Neural cell (in vitro differentiated cells): Measurements from ENCODE around the gene LHFPL2. TPM values are rescaled to one million over a fixed set of nuclear protein-coding genes. Genes with fewer than 3 reads are reported as not detected.

Experiments used
- H2AFZ ChIP-seq: fragments of 200-600, 300-800 bp; sonication (generic), shearing (Covaris generic); 2 replicates; pipeline ENCODE4 v1.6.0; 2014; ENCODE audit warnings: low read depth, mild to moderate bottlenecking, antibody characterized with exemption, low read length, moderate library complexity
- H3F3A ChIP-seq: fragments of 200-600 bp; shearing (Covaris generic); 2 replicates; pipeline ENCODE4 v1.6.1; 2016; ENCODE audit warnings: mild to moderate bottlenecking, moderate library complexity, mixed read lengths, antibody characterized with exemption, low read length; ENCODE audit not compliant: insufficient read depth, poor library complexity, severe bottlenecking
- H3K27ac ChIP-seq: fragments of 200-600, 300-800 bp; sonication (generic), shearing (Covaris generic); 2 replicates; pipeline ENCODE4 v1.5.1; 2014; ENCODE audit warnings: mild to moderate bottlenecking, low read length, moderate library complexity
- H3K27me3 ChIP-seq: fragments of 300-800, 200-600 bp; sonication (generic), shearing (Covaris generic); 2 replicates; pipeline ENCODE4 v1.6.0; 2014; ENCODE audit warnings: mild to moderate bottlenecking, low read depth, low read length, moderate library complexity; ENCODE audit not compliant: insufficient read depth
- H3K36me3 ChIP-seq: fragments of 300-800, 200-600 bp; sonication (generic), shearing (Covaris generic); 2 replicates; pipeline ENCODE4 v1.5.1; 2014; ENCODE audit warnings: mild to moderate bottlenecking, antibody characterized with exemption, low read length, moderate library complexity; ENCODE audit not compliant: insufficient read depth
- H3K4me2 ChIP-seq: fragments of 300-800, 200-600 bp; sonication (generic), shearing (Covaris generic); 2 replicates; pipeline ENCODE4 v1.6.0; 2014; ENCODE audit warnings: mild to moderate bottlenecking, low read length
- H3K4me3 ChIP-seq: fragments of 300-800, 200-600 bp; sonication (generic), shearing (Covaris generic); 2 replicates; pipeline ENCODE4 v1.5.1; 2014; ENCODE audit warnings: mild to moderate bottlenecking, low read length, moderate library complexity
- H3K79me2 ChIP-seq: fragments of 200-600 bp; shearing (Covaris generic); replicated peaks from 2 replicates; pipeline ENCODE4 v1.6.0; 2014; ENCODE audit warnings: mild to moderate bottlenecking, low read length, moderate library complexity; ENCODE audit not compliant: insufficient read depth
- H3K9ac ChIP-seq: fragments of 300-800, 200-600 bp; sonication (generic), shearing (Covaris generic); 2 replicates; pipeline ENCODE4 v1.6.1; 2016; ENCODE audit warnings: mild to moderate bottlenecking, low read length, mixed read lengths
- H3K9me2 ChIP-seq: fragments of 200-600 bp; shearing (Covaris generic); 2 replicates; pipeline ENCODE4 v1.6.1; 2016; ENCODE audit warnings: mild to moderate bottlenecking, low read length, mixed read lengths; ENCODE audit not compliant: insufficient read depth
- H3K9me3 ChIP-seq: fragments of 200-600, 300-800 bp; sonication (generic), shearing (Covaris generic); 2 replicates; pipeline ENCODE4 v1.6.1; 2016; ENCODE audit warnings: mild to moderate bottlenecking, mixed run types, low read length, moderate library complexity, mixed read lengths
- H4K20me1 ChIP-seq: fragments of 200-600 bp; shearing (Covaris generic); 2 replicates; pipeline ENCODE4 v1.6.1; 2016; ENCODE audit warnings: mild to moderate bottlenecking, mixed run types; ENCODE audit not compliant: insufficient read depth
- CTCF ChIP-seq: fragments of 450-650 bp; IDR thresholded peaks from 2 replicates; pipeline ENCODE4 v1.5.1; 2014; ENCODE audit warnings: antibody characterized with exemption, mild to moderate bottlenecking, moderate library complexity; ENCODE audit not compliant: poor library complexity, severe bottlenecking
- EP300 ChIP-seq: fragments of 450-650 bp; conservative IDR thresholded peaks from 2 replicates; pipeline ENCODE4 v1.6.1; 2014; ENCODE audit warnings: antibody characterized with exemption, mild to moderate bottlenecking, moderate library complexity; ENCODE audit not compliant: poor library complexity, severe bottlenecking
- EZH2 ChIP-seq: fragments of 200-600, 300-800 bp; shearing (Covaris generic), sonication (generic); IDR thresholded peaks from 2 replicates; pipeline ENCODE4 v1.6.1; 2014; ENCODE audit warnings: antibody characterized with exemption, low read length, borderline replicate concordance, mild to moderate bottlenecking; ENCODE audit not compliant: insufficient read depth, poor library complexity, severe bottlenecking
- MXI1 ChIP-seq: fragments of 450-650 bp; conservative IDR thresholded peaks from 2 replicates; pipeline ENCODE4 v1.6.1; 2014; ENCODE audit warnings: antibody characterized with exemption, mild to moderate bottlenecking; ENCODE audit not compliant: poor library complexity, severe bottlenecking
- POLR2AphosphoS5 ChIP-seq: IDR thresholded peaks from 2 replicates; pipeline ENCODE4 v1.6.1; 2012
- RAD21 ChIP-seq: fragments of 450-650 bp; conservative IDR thresholded peaks from 2 replicates; pipeline ENCODE4 v1.6.1; 2014; ENCODE audit warnings: antibody characterized with exemption, mild to moderate bottlenecking, moderate library complexity
- REST ChIP-seq: IDR thresholded peaks from 2 replicates; pipeline ENCODE4 v1.6.1; 2012; ENCODE audit warnings: borderline replicate concordance
- SMC3 ChIP-seq: fragments of 450-650 bp; conservative IDR thresholded peaks from 2 replicates; pipeline ENCODE4 v1.6.1; 2014; ENCODE audit warnings: antibody characterized with exemption, mild to moderate bottlenecking, moderate library complexity; ENCODE audit not compliant: poor library complexity
- TAF1 ChIP-seq: IDR thresholded peaks from 2 replicates; pipeline ENCODE4 v1.6.1; 2012; ENCODE audit warnings: low read depth
- polyA plus RNA-seq: library from polyadenylated mRNA; depleted of rRNA; stranded (reverse); fragments of >200 nt; gene quantifications from 2 replicates; pipeline ENCODE4 v1.2.3, GENCODE V29; 2014

LHFPL2 gene
- polyA plus RNA-seq, 1 donor from 2014 or later: 1.6 TPM

GRCh38 chr5:78534148-78534904 lies 114.2 kb downstream of the LHFPL2 start:
- Histone ChIP-seq H3K27me3 (no peaks in the 10 kb centered on the region), H2AFZ (no peak overlapping the region), H3K4me2 (no peak overlapping the region), H3K4me3 (no peak overlapping the region), H3F3A (no peaks in the 10 kb centered on the region), H3K9me2 (no peaks in the 10 kb centered on the region), H3K9ac (no peak overlapping the region), H3K36me3 (no peaks in the 10 kb centered on the region), H3K79me2 (no peaks in the 10 kb centered on the region), H4K20me1 (no peaks in the 10 kb centered on the region), H3K27ac (no peak overlapping the region), H3K9me3 (no peaks in the 10 kb centered on the region)
- TF ChIP-seq CTCF (no peak), RAD21 (no peak), MXI1 (no peak), EP300 (no peak)

GRCh38 chr5:78533356-78533755 lies 115.2 kb downstream of the LHFPL2 start:
- H3K4me3 ChIP-seq: no peak overlapping the region
- no peaks in the 10 kb centered on the region for H4K20me1 ChIP-seq
- TF ChIP-seq CTCF: peak; percentile 45
- TF ChIP-seq EP300: no peak
- TF ChIP-seq POLR2AphosphoS5: no peak
- TF ChIP-seq RAD21: peak; percentile 14
- H3K27me3 ChIP-seq: no peaks in the 10 kb centered on the region
- H2AFZ ChIP-seq: no peak overlapping the region
- H3K27ac ChIP-seq: no peak overlapping the region
- no peaks in the 10 kb centered on the region for H3K36me3 ChIP-seq
- H3K9ac ChIP-seq: no peak overlapping the region
- H3K79me2 ChIP-seq: no peaks in the 10 kb centered on the region
- no peaks in the 10 kb centered on the region for H3F3A ChIP-seq
- no peaks in the 10 kb centered on the region for H3K9me2 ChIP-seq
- no peaks in the 10 kb centered on the region for H3K9me3 ChIP-seq
- no peak overlapping the region for H3K4me2 ChIP-seq

- Histone ChIP-seq H2AFZ (no peak overlapping the region), H3K27ac (no peak overlapping the region), H3K27me3 (no peaks in the 10 kb centered on the region), H3K9me2 (no peaks in the 10 kb centered on the region), H3K79me2 (no peaks in the 10 kb centered on the region), H3K4me2 (no peak overlapping the region), H3K9me3 (no peaks in the 10 kb centered on the region), H3K4me3 (no peak overlapping the region), H3K9ac (no peak overlapping the region), H3F3A (no peaks in the 10 kb centered on the region), H3K36me3 (no peaks in the 10 kb centered on the region), H4K20me1 (no peaks in the 10 kb centered on the region)
- no peak for TF ChIP-seq POLR2AphosphoS5
- no peak for TF ChIP-seq CTCF
- TF ChIP-seq MXI1: no peak
- no peak for TF ChIP-seq SMC3
- TF ChIP-seq RAD21: no peak
- TF ChIP-seq EP300: no peak
- no peak for TF ChIP-seq EZH2
- no peak for TF ChIP-seq REST
- TF ChIP-seq TAF1: no peak
These were observed 118.1 kb downstream of the LHFPL2 start for GRCh38 chr5:78530342-78531096.
